HepG2 (cell line): ENCODE data around the gene ITGB5. TPM values are rescaled to one million over a fixed set of nuclear protein-coding genes. Genes with fewer than 3 reads are reported as not detected.

Experiments used
- HOXA3 ChIP-seq: sonication (generic); formaldehyde crosslinking; IDR thresholded peaks from 2 replicates; pipeline ENCODE4 v1.5.0; 2020; ENCODE audit warnings: missing genetic modification reagents
- IRX3 ChIP-seq: sonication (generic); formaldehyde crosslinking; IDR thresholded peaks from 2 replicates; pipeline ENCODE4 v1.8.1; 2023; ENCODE audit warnings: mild to moderate bottlenecking, low read depth, missing genetic modification reagents, borderline replicate concordance
- KDM6A ChIP-seq: IDR thresholded peaks from 2 replicates; pipeline ENCODE4 v1.6.1; 2016; ENCODE audit warnings: low read depth
- NR2F6 ChIP-seq, 2 experiments: IDR thresholded peaks; 2 replicates each; pipeline ENCODE4 v1.6.1; 2016; ENCODE audit warnings: antibody characterized with exemption in 1 of 2, mild to moderate bottlenecking in 1 of 2
- PHF21A ChIP-seq: sonication (generic); formaldehyde crosslinking; IDR thresholded peaks from 2 replicates; pipeline ENCODE4 v1.5.0; 2020; ENCODE audit warnings: mild to moderate bottlenecking, missing genetic modification reagents
- ZNF331 ChIP-seq: sonication (generic); formaldehyde crosslinking; IDR thresholded peaks from 2 replicates; pipeline ENCODE4 v1.4.0; 2020; ENCODE audit warnings: missing genetic modification reagents
- polyA plus RNA-seq, 8 experiments: library from polyadenylated mRNA; depleted of rRNA in 3 of 8; stranded (reverse) in 7 of 8; unstranded in 1 of 8; fragments of >200 nt; fragmentation: Illumina TruSeq in 4 of 8; extraction: Trizol in 4 of 8; gene quantifications; 2 replicates each; pipeline versions ENCODE4 v1.2.1 to v1.2.3, GENCODE V29; 2011 to 2016; ENCODE audit warnings: low read depth in 4 of 8, missing spikeins in 1 of 8, mixed read lengths in 1 of 8; ENCODE audit not compliant: insufficient read depth in 1 of 8
- total RNA-seq, 5 experiments: library from RNA; depleted of rRNA; stranded (reverse); fragments of >200 nt; fragmentation: Illumina TruSeq; extraction: Trizol; gene quantifications; 2 replicates each; pipeline ENCODE4 v1.2.3, GENCODE V29; 2016; ENCODE audit warnings: low read depth in 1 of 5
- TF ChIP-seq, protein P1 (sequence below): sonication (generic); formaldehyde crosslinking; IDR thresholded peaks from 2 replicates; pipeline ENCODE4 v1.4.0; 2020; ENCODE audit warnings: missing genetic modification reagents, mild to moderate bottlenecking, borderline replicate concordance
- TF ChIP-seq, protein P2 (sequence below): sonication (generic); formaldehyde crosslinking; IDR thresholded peaks from 2 replicates; pipeline ENCODE4 v1.4.0; 2020; ENCODE audit warnings: missing genetic modification reagents

The ITGB5 gene
- total and polyA plus RNA-seq, 2 of the 13 experiments (the other 11 are each of a cell fraction or from before 2014, with no cell fraction given) = 74.1 to 343 TPM

DNA sequence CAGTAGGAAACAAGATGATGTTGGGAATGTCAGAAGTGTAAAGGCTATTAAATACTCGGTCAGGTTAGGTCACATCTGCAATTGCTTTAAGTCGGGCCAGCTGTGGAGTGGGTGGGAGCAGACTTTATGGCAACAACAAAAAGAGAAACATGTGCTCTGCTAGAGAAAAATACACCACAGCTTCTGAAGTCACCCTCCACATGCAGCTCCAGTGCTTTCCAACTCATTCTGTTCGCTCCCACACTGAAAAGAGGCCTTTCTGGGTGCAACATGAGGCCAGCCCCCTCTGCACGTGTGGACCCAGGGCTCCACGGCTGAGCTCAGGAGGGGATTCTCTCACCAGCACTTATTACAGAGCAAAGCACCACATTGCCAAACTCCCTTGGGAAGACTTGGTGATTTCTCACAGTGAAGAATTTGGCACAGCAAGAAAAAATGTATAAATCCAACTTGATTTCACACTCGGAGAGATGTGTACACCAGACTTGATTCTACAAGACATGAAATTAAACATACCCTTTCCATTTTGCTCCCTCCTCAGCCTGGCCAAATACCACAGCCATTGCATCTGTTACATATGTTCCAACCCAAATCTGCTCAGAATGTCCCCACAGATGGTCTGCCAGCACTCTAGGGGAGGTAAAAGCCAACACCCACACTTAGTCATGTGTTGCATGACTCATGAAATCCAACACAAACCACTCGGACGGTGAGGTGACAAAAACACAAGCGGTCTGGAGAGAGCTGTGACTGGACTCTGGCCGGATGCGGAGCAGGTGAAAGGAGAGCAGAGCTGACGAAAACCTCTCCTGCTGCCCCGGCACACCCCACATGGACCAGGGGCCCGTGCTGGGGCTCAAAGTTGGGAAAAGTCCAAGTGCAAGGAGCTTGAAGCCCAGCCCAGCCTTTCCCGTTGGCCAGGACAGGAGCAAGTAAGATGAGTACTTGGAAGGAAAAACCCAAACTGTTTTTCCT, 74.6 kb downstream of the ITGB5 start (continued):
- TF ChIP-seq, protein P1, sequence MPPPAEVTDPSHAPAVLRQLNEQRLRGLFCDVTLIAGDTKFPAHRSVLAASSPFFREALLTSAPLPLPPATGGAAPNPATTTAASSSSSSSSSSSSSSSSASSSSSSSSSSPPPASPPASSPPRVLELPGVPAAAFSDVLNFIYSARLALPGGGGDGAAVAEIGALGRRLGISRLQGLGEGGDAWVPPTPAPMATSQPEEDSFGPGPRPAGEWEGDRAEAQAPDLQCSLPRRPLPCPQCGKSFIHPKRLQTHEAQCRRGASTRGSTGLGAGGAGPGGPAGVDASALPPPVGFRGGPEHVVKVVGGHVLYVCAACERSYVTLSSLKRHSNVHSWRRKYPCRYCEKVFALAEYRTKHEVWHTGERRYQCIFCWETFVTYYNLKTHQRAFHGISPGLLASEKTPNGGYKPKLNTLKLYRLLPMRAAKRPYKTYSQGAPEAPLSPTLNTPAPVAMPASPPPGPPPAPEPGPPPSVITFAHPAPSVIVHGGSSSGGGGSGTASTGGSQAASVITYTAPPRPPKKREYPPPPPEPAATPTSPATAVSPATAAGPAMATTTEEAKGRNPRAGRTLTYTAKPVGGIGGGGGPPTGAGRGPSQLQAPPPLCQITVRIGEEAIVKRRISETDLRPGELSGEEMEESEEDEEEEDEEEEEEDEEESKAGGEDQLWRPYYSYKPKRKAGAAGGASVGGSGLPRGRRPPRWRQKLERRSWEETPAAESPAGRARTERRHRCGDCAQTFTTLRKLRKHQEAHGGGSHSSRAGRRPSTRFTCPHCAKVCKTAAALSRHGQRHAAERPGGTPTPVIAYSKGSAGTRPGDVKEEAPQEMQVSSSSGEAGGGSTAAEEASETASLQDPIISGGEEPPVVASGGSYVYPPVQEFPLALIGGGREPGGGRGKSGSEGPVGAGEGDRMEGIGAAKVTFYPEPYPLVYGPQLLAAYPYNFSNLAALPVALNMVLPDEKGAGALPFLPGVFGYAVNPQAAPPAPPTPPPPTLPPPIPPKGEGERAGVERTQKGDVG (CRISPR knock-in tag) = peak; percentile 82; the same call in 1 of the 2 replicates
- TF ChIP-seq, protein P2, sequence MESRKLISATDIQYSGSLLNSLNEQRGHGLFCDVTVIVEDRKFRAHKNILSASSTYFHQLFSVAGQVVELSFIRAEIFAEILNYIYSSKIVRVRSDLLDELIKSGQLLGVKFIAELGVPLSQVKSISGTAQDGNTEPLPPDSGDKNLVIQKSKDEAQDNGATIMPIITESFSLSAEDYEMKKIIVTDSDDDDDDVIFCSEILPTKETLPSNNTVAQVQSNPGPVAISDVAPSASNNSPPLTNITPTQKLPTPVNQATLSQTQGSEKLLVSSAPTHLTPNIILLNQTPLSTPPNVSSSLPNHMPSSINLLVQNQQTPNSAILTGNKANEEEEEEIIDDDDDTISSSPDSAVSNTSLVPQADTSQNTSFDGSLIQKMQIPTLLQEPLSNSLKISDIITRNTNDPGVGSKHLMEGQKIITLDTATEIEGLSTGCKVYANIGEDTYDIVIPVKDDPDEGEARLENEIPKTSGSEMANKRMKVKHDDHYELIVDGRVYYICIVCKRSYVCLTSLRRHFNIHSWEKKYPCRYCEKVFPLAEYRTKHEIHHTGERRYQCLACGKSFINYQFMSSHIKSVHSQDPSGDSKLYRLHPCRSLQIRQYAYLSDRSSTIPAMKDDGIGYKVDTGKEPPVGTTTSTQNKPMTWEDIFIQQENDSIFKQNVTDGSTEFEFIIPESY (CRISPR knock-in tag) = peak; percentile 24; the same call in 1 of the 2 replicates
- TF ChIP-seq KDM6A (no peak), ZNF331 (CRISPR knock-in tag) (peak; percentile 49; the same call in 1 of the 2 replicates), HOXA3 (CRISPR knock-in tag) (no peak; the same call in none of the 2 replicates), IRX3 (no peak), PHF21A (CRISPR knock-in tag) (peak; percentile 48; the same call in 1 of the 2 replicates), NR2F6 (IDR thresholded peaks at IDR 0.05) (no peak), NR2F6 (CRISPR knock-in tag; IDR thresholded peaks at IDR 0.05) (peak; percentile 22; the same call in 1 of the 2 replicates)
